HG03558 (cell line): ENCODE results near the gene ZNF511.

Source experiments
- ATAC-seq: cut with Tn5 transposase; IDR thresholded peaks from one replicate; pipeline ENCODE4 v1.9.1; 2021; ENCODE audit warnings: moderate number of reproducible peaks; ENCODE audit not compliant: unreplicated experiment; ENCODE audit errors: extremely low read depth

Gene ZNF511

GRCh38 chr10:133273534-133274143, 35.1 kb upstream of the ZNF511 start:
- no peak for ATAC-seq

GRCh38 chr10:133274751-133275683, 33.7 kb upstream of the ZNF511 start:
- ATAC-seq, result peak; percentile 27

DNA sequence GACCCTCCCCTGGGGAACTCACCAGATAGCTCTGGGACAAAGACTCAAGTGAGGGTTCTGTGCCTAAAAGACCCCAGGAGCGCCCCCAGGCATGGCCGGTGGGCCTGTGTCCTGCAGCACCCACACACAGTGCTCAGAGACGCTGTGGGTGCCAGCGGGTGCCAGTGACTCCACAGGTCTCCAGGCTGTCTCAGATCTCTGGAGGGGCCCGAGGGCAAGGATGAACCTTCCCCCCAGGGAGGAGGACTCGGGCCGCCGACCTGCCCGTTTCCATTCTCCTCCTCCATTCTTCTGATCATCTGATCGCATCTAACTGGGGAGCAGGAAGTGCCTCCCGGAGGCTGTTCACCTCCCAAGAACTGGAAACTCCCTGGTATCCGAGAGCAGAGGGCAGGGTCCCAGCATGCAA, 33.0 kb upstream of the ZNF511 start:
- peak; percentile 23 for ATAC-seq

- ATAC-seq, result no peak
These were observed 32.6 kb upstream of the ZNF511 start for GRCh38 chr10:133276100-133276434.

- ATAC-seq, result no peak
These were observed 32.1 kb upstream of the ZNF511 start, which contains the start of gene ADAM8 for GRCh38 chr10:133276435-133277201. ADAM8 (minus strand) TSS chr10:133276868; CDS start chr10:133276817, 51 bp downstream.

- ATAC-seq, result no peak
These were observed 31.3 kb upstream of the ZNF511 start for GRCh38 chr10:133277277-133277992.

DNA sequence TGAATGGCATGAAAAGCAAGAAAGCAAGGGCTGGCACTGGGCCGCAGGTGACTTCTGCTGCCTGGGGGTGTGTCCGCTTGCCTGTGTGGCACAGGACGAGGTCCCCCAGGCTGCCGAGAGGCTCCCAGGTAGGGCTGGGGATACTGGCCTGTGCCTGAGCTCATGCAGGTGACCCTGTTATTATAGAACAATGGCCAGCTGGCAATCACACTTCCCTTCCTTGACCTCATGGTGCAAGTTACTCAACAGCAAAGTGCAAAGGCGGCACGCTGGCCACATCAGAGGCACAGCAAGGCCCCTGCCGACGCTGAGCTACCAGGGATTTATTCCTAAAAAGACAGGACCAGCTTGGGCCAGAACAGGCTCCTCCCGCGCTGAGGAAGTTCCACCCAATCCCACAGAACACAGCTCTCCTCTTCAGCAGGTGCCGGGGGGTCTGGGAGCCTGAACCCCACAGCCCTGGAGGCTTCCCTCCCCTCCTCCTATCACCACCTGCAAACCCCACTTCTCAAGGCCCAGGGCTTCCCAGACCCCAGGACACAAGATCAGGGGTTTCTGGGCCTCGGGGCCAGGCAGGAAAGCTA, 30.6 kb upstream of the ZNF511 start:
- ATAC-seq, result no peak

DNA sequence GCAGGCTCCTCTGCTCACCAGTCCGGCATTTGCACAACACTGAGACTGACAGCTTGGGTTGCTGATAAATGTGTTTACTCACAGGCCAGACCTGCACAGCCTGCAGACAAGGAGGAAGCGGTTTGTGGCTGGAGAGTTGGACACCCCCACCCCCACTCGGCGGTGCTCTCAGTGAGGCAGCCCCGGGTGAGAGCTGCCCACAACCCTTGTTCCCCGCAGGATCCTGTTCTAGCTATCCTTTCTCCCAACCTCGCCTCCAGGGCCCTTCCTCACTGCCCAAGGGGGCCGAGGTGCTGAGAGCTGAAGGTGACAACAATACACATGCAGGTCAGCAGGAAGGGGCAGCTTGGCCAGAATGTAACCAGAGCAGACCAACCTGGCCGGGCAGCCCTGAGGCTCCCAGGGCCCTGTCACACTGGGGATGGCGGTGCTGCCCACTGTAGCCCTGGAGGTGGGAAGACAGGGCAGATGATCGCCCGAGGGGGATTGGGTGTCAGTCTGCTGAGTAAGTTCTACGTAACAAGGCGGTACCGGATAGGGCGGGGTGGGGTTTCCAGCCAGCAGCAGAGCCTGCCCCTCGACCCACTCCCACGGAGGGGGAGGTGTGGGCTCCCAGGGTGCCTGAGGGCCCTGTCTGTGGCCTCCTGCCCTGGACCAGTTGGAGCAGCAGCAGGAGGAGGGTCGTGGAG, 30.0 kb upstream of the ZNF511 start:
- no peak for ATAC-seq

DNA sequence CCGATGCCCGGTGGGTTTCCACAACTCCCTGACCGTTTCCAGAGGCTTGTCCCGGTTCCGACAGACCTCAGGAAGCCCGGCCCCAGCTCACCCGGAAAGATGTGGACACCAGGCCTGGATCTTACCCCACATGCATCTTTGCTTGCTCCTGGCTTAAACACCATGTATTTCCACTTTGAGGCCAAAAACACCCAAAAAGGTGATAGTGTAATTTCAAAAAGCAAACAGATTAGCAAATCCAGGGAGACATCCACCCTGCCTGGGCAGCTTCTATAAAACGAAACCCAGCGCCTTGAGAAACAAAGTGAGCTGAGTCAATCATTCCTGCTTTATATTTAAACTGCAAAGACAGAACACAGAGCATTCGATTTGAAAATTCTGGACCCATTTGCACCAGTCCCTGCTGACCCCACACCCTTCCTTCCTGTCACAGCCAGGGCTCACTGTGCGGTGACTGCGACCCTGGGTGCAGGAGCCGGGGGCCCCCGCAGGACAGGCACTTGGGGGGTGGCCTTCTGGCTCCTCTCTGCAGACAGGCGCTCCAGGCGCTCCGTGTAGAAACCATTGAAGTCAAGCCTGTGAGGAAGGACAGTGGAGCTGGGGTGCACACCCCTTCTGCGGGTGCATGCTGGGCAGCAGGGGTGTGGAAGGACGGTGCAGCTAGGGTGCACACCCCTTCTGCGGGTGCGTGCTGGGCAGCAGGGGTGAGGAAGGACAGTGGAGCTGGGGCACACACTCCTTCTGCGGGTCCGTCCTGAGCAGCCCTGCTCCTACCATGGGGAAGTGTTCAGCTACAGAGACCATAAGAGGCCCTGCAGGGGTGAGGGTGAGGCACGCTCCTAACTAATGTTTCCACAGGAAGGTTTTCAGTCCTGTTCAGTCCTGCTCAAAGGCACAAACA, 29.1 kb upstream of the ZNF511 start:
- no peak for ATAC-seq

- ATAC-seq, result no peak
These were observed 28.2 kb upstream of the ZNF511 start for GRCh38 chr10:133280391-133281059.

DNA sequence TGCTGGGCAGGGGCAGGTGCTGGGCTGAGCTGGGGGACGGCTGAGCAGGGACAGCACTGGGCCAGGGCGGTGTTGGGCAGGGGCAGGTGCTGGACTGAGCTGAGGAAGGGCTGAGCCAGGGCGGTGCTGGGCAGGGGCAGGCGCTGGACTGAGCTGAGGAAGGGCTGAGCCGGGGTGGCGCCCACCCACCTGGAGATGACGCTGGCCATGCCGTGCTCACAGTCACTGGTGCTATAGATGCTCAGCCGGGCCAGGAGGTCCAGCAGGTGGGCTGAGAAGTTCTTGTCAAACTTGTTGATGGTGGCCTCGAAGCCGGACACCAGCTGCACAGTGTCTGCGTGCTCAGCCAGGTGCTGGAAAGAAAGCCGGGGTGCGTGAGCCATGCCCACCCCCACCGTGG, 27.6 kb upstream of the ZNF511 start:
- no peak for ATAC-seq

DNA sequence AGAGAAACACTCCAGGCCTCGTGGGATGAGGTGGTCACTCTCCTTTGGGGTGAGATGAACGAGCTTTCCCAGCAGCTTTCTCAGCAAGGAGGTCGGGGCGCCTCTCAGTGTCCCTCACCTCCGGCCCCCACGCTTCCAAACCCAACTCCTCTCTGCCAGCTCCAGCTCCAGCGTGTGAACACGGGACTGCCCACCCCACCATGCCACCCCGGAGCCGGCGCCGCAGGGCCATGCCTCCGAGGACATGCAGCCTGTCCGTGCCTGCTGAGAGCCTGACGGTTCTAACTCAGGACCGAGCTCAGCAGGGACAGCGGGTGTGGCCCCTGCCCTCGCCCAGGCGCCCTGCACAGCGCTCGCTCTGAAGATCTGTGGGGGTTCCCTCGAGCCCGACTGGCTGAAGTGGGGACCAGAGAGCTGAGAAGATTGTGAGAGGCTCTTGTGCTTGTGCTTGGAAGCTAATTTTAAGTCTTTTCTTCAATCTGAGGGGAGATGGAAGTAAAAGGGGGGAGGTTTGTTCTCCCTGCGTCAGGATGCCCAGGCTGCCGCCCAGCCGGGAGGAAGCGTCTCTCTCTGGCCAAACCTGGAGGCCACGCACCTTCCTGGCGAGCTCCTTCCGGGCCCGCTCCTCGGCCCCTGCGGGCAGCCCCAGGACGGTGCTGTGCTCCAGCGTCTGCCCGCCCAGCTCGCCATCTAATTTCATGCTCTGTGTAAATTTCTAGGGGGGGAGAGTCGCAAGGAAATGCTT, 26.9 kb upstream of the ZNF511 start:
- ATAC-seq, result no peak

GRCh38 chr10:133282846-133283390, 25.8 kb upstream of the ZNF511 start:
- no peak for ATAC-seq

DNA sequence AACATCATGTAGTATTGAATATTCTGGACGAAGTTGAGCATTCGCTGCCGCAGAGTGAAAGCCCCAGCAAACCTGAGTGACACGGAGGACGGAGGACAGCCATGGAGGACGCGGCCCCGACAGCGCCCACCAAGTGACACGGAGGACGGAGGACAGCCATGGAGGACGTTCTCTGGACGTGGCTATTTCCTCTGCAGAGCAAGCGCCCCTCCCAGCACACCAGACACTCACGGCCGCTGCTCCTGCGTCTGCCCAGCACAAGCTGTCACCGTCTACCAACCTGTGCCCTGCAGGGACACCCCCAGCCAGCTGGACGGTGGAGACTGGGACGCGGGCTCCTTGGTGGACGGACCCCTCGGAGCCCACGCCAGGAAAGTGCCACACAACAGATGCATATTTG, 24.8 kb upstream of the ZNF511 start:
- no peak for ATAC-seq

GRCh38 chr10:133285217-133285616, 23.5 kb upstream of the ZNF511 start:
- no peak for ATAC-seq

GRCh38 chr10:133286366-133286765, 22.3 kb upstream of the ZNF511 start:
- no peak for ATAC-seq
